ENCODE results near the gene OSBPL5. TPM values are rescaled to one million over a fixed set of nuclear protein-coding genes. Genes with fewer than 3 reads are reported as not detected.

Gene OSBPL5
- total RNA-seq, 4 donors from 2014 or later: 24.7 to 83.3 (median 48.2) TPM

GRCh38 chr11:3044004-3044403, 121.1 kb downstream of the OSBPL5 start:
- H3K4me1 ChIP-seq: peaks cover 0 to 5% of the 10 kb centered on the region in 2 donors
- no peak overlapping the region for H3K4me3 ChIP-seq
- no peaks in the 10 kb centered on the region for H3K9me3 ChIP-seq
- H3K36me3 ChIP-seq: no peaks in the 10 kb centered on the region
- TF ChIP-seq CTCF (IDR thresholded peaks at IDR 0.05) (no peak), POLR2A (IDR thresholded peaks at IDR 0.05) (no peak)
- no peak for DNase-seq
- intact Hi-C loops (cut with DNase I; ENCODE audit: low total_unique reads): no loop called here
- H3K27ac ChIP-seq: no peak overlapping the region
- no peaks in the 10 kb centered on the region for H3K27me3 ChIP-seq

- H3K9me3 ChIP-seq: no peaks in the 10 kb centered on the region
- H3K27me3 ChIP-seq: no peaks in the 10 kb centered on the region
- H3K4me1 ChIP-seq: peaks cover 0 to 5% of the 10 kb centered on the region in 2 donors
- peak overlapping the region in 1 of 2 donors; percentile 42 for H3K27ac ChIP-seq
- no peak for TF ChIP-seq POLR2A (IDR thresholded peaks at IDR 0.05)
- no peak for TF ChIP-seq CTCF (IDR thresholded peaks at IDR 0.05)
- H3K4me3 ChIP-seq: no peak overlapping the region
- no peaks in the 10 kb centered on the region for H3K36me3 ChIP-seq
- DNase-seq: peak; percentile 42 to 54
- intact Hi-C loops (cut with DNase I; ENCODE audit: low total_unique reads): no loop called here
Measured at GRCh38 chr11:3043315-3043871, 121.7 kb downstream of the OSBPL5 start.

DNA sequence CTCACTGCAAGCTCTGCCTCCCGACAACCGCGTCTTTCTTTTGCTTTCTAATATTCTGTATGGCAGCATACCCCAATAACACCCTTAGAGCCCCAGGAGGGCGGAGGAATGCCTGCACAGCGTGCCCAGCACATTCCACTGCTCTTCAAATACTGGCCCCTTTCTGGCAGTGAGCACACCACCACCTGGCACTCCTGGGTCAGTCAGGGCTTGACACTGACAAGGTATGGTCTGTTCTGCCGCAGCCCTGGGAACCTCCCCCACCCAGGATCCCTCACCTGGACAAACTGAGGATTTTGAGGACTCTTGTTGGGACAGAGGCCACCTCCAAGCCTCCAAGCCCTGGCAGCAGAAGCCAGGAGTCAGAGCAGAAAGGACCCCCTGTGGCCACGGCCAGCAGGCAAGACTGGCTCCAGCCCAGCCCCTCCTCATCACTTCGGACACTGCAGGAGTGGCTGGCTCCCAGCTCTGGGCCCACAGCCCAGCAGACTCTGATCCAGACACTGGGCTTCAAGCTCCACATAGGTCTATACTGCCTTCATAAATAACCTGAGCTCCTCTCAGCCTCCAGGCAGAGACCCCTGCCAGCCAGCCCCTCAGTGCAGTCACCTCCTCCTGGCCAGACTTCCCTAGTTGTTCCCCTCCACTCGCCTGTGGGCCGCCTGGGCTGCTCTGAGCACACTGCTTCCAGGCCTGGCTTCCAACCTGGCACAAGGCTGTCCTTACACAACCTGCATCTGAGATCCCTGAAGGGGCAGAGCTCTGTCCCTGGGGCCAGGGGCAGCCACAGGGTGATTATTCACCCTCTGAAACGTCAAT, 122.4 kb downstream of the OSBPL5 start:
- Histone ChIP-seq H3K27ac (peak overlapping the region in 1 of 2 donors; percentile 42), H3K36me3 (no peaks in the 10 kb centered on the region)
- DNase-seq: no peak

DNA sequence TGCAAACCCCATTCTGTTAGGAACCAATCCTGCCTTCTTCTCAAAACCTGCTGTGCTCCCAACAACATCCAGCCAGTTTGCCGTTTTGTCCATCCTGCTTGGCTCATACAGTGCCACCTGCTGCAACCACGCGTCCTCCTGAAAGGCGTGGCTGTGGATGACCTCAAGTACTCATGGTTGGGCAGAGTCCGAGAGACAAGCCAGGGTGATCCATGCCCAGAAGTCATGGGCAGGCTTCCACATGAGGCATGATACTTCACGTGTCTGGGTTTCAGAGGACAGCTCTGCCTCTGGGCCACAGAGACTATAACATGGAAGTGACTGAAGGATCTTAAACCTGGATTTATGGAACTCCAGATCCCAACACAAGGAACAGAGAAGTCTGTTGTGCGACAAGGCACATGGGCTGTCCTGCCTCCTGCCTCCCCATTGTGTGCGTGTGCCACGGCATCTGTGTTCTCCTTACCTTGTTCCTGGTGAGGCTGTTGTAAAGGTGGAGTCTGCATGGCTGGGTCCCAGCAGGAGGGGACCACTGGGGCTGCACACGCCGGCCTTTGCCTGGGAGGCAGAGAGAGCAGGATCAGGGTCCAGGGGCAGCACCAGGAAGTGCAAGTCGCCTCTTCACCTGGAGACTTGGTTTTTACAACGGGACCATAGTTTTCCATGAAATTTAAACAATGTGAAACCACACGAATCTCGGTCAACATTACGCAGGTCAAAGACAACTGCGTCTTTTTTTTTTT, 123.2 kb downstream of the OSBPL5 start:
- Histone ChIP-seq H3K27ac (no peak overlapping the region), H3K27me3 (no peaks in the 10 kb centered on the region), H3K4me3 (no peak overlapping the region), H3K36me3 (no peaks in the 10 kb centered on the region), H3K9me3 (no peaks in the 10 kb centered on the region), H3K4me1 (peaks cover 0 to 5% of the 10 kb centered on the region in 2 donors)
- no peak for DNase-seq
- TF ChIP-seq CTCF (IDR thresholded peaks at IDR 0.05): no peak
- TF ChIP-seq POLR2A (IDR thresholded peaks at IDR 0.05): no peak
- intact Hi-C loops (cut with DNase I; ENCODE audit: low total_unique reads): no loop called here

More for the DNA sequence above, 122.4 kb downstream of the OSBPL5 start:
- no peaks in the 10 kb centered on the region for H3K9me3 ChIP-seq
- no peaks in the 10 kb centered on the region for H3K27me3 ChIP-seq
- no peak overlapping the region for H3K4me3 ChIP-seq
- no peak for TF ChIP-seq CTCF (IDR thresholded peaks at IDR 0.05)
- no peak for TF ChIP-seq POLR2A (IDR thresholded peaks at IDR 0.05)
- H3K4me1 ChIP-seq: peaks cover 0 to 5% of the 10 kb centered on the region in 2 donors
- intact Hi-C loops (cut with DNase I; ENCODE audit: low total_unique reads): no loop called here

DNA sequence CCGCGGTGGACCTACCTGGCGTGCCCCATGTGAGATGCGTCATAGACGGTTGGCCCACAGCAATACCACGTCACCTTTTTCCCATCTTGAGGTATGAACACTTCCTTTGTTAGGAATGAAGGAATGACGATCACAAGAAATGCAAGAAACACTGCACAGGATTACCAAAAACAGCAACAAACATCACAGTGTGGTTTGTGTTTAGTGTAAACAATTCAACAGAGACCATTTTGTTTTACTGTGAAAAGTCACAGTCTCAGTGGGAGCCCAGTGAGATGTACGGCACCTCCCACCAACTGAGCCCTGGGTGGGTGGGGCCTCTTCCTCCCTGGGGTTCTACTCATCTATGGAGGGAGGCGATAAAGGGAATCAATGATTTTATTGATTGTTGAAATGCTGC, 124.2 kb downstream of the OSBPL5 start:
- H3K27ac ChIP-seq: no peak overlapping the region
- TF ChIP-seq POLR2A (IDR thresholded peaks at IDR 0.05): no peak
- TF ChIP-seq CTCF (IDR thresholded peaks at IDR 0.05): no peak
- H3K27me3 ChIP-seq: no peaks in the 10 kb centered on the region
- intact Hi-C loops (cut with DNase I; ENCODE audit: low total_unique reads): no loop called here
- H3K4me3 ChIP-seq: no peak overlapping the region
- H3K9me3 ChIP-seq: no peaks in the 10 kb centered on the region
- DNase-seq: no peak
- peaks cover 0 to 5% of the 10 kb centered on the region in 2 donors for H3K4me1 ChIP-seq
- no peaks in the 10 kb centered on the region for H3K36me3 ChIP-seq

All from uterus (tissue), 4 donors.